NB4 (cell line): ENCODE measurements around the gene CLCN7.

Experiments
- DNase-seq: peaks from one replicate; pipeline ENCODE4 v3.0.0; 2010; ENCODE audit warnings: low read depth
- H3K4me3 ChIP-seq: one replicate; pipeline ENCODE4 v1.5.1; 2011; ENCODE audit warnings: mild to moderate bottlenecking, low read depth, low read length, moderate library complexity
- MYC ChIP-seq: IDR thresholded peaks from 2 replicates; pipeline ENCODE4 v1.6.1; 2011; ENCODE audit warnings: low read depth, low read length
- POLR2A ChIP-seq: IDR thresholded peaks from 2 replicates; pipeline ENCODE4 v1.6.1; 2011; ENCODE audit warnings: mild to moderate bottlenecking; ENCODE audit not compliant: insufficient read length; ENCODE audit errors: extremely low read depth
- TF ChIP-seq, protein P1 (sequence below): IDR thresholded peaks from one replicate; pipeline ENCODE4 v1.5.1; 2012; ENCODE audit warnings: low read depth, low read length
- TF ChIP-seq, protein P2 (sequence below): IDR thresholded peaks from 2 replicates; pipeline ENCODE4 v1.6.1; 2011; ENCODE audit warnings: low read depth, low read length

The CLCN7 gene

DNA sequence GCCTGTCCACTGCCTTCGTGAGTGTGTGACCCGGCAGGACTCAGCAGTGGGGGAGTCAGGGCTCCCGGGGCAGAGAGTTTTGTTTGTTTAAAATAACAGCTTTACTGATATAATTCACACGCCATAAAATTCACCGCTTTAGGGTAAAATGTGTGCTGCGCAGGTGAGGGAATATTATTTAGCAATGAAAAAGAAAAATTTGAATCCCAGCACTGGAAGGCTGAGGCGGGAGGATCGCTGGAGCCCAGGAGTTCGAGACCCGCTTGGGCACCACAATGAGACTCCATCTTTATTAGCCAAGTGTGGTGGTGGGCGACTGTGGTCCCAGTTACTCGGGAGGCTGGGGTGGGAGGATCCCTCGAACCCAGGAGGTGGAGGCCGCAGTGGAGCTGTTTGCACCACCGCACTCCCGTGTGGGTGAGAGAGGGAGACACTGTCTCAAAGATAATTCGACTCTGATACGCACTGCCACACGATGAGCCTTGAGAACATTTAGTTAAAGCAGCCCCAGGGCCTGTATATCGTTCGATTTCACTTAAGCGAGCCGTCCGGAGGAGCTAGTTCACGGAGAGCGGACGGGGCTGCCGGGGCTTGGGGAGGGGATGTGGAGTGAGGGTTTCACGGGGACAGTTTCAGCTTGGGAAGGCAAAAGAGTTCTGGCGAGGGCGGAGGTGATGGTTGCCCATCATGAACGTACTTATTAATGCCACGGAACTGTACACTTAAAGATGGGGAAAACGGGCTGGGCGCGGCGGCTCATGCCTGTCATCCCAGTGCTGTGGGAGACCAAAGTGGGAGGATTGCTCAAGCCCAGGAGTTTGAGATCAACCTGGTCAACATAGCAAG is 28.5 kb upstream of the CLCN7 start:
- TF ChIP-seq, protein P1, sequence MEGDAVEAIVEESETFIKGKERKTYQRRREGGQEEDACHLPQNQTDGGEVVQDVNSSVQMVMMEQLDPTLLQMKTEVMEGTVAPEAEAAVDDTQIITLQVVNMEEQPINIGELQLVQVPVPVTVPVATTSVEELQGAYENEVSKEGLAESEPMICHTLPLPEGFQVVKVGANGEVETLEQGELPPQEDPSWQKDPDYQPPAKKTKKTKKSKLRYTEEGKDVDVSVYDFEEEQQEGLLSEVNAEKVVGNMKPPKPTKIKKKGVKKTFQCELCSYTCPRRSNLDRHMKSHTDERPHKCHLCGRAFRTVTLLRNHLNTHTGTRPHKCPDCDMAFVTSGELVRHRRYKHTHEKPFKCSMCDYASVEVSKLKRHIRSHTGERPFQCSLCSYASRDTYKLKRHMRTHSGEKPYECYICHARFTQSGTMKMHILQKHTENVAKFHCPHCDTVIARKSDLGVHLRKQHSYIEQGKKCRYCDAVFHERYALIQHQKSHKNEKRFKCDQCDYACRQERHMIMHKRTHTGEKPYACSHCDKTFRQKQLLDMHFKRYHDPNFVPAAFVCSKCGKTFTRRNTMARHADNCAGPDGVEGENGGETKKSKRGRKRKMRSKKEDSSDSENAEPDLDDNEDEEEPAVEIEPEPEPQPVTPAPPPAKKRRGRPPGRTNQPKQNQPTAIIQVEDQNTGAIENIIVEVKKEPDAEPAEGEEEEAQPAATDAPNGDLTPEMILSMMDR, result no peak
- TF ChIP-seq, protein P2, sequence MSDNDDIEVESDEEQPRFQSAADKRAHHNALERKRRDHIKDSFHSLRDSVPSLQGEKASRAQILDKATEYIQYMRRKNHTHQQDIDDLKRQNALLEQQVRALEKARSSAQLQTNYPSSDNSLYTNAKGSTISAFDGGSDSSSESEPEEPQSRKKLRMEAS, result no peak
- TF ChIP-seq POLR2A (no peak), MYC (no peak)
- no peak overlapping the region for H3K4me3 ChIP-seq
- DNase-seq, result no peak

DNA sequence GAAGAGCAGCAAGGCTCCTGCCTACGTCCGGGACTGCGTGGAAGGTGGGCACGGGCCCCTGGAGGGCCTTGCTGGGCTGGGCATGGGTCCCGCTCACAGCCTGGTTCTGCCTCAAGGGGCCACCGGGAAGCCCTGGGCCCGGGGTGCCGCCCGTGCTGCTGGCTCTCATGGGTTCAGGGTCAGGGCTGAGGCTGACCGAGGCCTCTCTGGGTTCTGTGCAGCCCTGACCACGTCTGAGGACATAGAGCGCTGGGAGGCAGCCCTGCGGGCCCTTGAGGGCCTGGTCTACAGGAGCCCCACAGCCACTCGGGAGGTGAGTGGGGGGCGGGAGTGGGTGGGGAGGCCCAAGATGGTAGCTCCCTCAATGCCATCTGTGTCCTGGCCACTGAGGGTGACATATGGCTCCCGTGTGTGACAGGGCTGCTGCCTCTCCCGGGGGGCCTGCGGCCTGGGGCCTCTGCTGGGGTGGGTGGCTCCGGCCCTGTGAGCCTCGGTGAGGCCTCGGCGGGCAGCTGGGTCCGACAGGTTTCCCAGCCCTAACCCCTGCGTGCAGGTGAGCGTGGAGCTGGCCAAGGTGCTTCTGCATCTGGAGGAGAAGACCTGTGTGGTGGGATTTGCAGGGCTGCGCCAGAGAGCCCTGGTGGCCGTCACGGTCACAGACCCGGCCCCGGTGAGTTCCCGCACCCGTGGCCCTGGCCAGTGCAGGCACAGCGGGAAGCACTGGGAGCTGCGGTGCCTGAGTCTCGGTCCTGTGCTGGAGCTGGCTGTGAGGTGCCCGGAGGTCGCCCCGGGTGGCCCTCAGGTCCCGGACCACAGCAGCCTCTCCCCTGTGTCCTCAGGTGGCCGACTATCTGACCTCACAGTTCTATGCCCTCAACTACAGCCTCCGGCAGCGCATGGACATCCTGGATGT is 27.5 kb upstream of the CLCN7 start:
- no peak overlapping the region for H3K4me3 ChIP-seq
- TF ChIP-seq, protein P2, result no peak
- no peak for TF ChIP-seq POLR2A
- TF ChIP-seq, protein P1, result no peak
- TF ChIP-seq MYC, result no peak
- no peak for DNase-seq

DNA sequence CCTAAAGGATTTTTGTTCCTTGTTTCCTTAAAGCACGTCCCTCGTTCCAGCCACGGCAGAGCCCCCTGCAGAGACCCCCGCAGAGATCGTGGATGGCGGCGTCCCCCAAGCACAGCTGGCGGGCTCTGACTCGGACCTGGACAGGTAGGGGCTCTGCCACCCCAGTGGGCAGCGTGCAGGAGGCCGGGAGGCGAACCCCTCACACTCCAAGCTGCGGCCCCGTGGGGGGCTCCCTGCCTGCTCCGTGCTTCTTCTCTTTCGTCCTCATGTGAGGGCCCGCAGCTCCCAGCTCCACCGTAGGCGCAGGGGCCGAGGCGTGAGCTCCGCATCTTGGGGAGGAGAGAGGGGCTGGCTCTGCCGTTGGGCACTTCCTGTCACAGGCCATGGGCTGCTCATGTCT is 26.8 kb upstream of the CLCN7 start:
- TF ChIP-seq MYC (no peak), POLR2A (no peak)
- TF ChIP-seq, protein P2, result no peak
- TF ChIP-seq, protein P1, result no peak
- H3K4me3 ChIP-seq, result no peak overlapping the region
- no peak for DNase-seq

DNA sequence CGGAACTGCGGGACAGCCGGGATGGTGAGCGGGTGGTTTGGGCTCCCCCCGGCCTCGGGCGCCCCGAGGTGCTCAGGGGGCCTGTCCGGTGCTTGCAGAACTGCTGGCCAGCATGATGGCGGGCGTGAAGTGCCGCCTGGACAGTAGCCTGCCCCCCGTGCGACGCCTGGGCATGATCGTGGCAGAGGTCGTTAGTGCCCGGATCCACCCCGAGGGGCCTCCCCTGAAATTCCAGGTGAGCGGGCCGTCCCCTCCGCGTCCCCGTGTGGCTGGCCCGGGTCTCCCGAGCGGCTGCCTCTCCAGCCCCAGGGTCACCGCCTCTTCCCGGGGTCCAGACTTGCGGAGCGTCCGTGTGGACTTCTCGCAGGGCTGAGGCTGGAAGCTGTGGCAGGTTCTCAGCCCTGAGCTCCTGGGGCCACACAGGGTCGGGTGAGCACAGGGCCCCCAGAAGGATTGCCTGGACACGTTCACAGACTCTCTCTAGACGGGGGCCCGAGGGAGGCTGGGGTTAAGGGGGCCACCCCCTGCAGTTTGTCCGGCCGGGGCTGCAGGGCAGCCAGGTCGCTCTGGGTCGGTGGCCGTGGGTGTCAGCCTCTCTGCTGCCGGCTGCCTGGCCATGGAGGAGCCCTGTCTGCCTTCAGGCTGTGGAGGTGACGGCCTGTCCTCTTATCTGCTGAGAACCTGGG is 25.8 kb upstream of the CLCN7 start:
- TF ChIP-seq POLR2A (no peak), MYC (no peak)
- TF ChIP-seq, protein P1, result no peak
- TF ChIP-seq, protein P2, result no peak
- no peak overlapping the region for H3K4me3 ChIP-seq
- DNase-seq, result no peak

DNA sequence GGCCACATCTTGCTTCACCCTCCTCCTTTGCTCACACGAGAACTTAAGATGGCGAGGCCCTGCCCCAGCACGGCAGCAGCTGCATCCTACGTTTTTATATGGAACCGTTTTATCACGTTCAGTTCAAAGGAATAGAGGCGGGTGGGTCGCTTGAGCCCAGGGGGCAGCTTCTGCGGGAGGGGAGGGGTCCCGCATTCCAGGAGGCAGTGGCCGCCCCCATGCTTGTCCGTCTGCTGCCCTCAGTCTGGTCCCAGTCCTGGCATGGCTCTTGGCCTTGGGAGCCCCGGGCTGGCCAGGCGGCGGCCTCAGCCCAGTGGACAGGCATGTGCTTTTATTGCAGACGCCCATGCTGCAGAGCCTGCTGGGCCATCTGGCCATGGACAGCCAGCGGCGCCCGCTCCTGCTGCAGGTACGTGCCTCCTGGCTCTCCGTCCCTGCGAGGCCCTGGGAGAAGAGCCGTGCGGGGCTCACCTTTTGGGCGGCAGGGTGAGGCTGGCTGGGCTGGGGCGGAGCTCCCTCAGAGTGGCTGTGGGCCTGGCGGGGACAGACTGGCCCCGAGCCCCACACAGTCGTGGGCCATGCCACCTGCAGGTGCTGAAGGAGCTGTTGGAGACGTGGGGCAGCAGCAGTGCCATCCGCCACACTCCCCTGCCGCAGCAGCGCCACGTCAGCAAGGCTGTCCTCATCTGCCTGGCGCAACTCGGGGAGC is 25.1 kb upstream of the CLCN7 start:
- H3K4me3 ChIP-seq, result no peak overlapping the region
- no peak for DNase-seq
- TF ChIP-seq MYC, result no peak
- TF ChIP-seq POLR2A, result no peak
- TF ChIP-seq, protein P2, result no peak
- TF ChIP-seq, protein P1, result no peak
